ENCODE data around the gene SOD1. TPM values are rescaled to one million over a fixed set of nuclear protein-coding genes. Genes with fewer than 3 reads are reported as not detected.
"Not testable (repeated sequence)": the region's sequence is repeated elsewhere in the genome, so short reads cannot be mapped to it uniquely, and the experiment has no call there.

Gene SOD1
- 100 to 1,000 TPM; 316 to 328 TPM for total RNA-seq

DNA sequence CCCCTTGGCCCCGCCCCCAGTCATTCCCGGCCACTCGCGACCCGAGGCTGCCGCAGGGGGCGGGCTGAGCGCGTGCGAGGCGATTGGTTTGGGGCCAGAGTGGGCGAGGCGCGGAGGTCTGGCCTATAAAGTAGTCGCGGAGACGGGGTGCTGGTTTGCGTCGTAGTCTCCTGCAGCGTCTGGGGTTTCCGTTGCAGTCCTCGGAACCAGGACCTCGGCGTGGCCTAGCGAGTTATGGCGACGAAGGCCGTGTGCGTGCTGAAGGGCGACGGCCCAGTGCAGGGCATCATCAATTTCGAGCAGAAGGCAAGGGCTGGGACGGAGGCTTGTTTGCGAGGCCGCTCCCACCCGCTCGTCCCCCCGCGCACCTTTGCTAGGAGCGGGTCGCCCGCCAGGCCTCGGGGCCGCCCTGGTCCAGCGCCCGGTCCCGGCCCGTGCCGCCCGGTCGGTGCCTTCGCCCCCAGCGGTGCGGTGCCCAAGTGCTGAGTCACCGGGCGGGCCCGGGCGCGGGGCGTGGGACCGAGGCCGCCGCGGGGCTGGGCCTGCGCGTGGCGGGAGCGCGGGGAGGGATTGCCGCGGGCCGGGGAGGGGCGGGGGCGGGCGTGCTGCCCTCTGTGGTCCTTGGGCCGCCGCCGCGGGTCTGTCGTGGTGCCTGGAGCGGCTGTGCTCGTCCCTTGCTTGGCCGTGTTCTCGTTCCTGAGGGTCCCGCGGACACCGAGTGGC, at the start of gene SOD1:
Gene SOD1, plus strand, starts transcription at position 158 of the 723 bp plus-strand sequence. Its CDS starts 77 bp downstream, at position 235.
- H3K4me3 Mint-ChIP-seq: peak within 1 kb of the TSS; percentile 99
- H3K9me3 Mint-ChIP-seq: peaks cover 5% of the 10 kb centered on the region
- DNase-seq: peak; percentile 98
- peaks cover 47% of the 10 kb centered on the region for H3K36me3 Mint-ChIP-seq
- H3K4me1 Mint-ChIP-seq: peaks cover 60% of the 10 kb centered on the region
- H3K27ac Mint-ChIP-seq: peak within 1 kb of the TSS; percentile 99
- no peaks in the 10 kb centered on the region for H3K27me3 Mint-ChIP-seq

DNA sequence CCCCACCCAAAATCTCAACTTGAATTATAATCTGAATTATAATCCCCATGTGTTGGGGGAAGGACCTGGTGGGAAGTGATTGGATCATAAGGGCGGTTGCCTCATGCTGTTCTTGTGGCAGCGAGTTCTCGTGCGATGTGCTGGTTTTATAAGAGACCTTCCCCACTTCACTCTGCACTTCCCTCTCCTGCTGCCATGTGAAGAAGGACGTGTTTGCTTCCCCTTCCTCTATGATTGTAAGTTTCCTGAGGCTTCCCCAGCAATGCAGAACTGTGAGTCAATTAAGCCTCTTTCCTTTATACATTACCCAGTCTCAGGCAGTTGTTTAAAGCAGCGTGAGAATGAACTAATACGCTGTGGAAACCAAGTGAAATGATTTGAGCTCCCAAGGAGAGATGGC, 48.0 kb upstream of the SOD1 start:
- DNase-seq: no peak
- Mint-ChIP-seq H3K27me3 (peaks cover 11% of the 10 kb centered on the region), H3K36me3 (peaks cover 2% of the 10 kb centered on the region), H3K4me3 (no peak overlapping the region), H3K4me1 (peaks cover 2% of the 10 kb centered on the region), H3K27ac (no peak overlapping the region), H3K9me3 (peaks cover 8% of the 10 kb centered on the region)

DNA sequence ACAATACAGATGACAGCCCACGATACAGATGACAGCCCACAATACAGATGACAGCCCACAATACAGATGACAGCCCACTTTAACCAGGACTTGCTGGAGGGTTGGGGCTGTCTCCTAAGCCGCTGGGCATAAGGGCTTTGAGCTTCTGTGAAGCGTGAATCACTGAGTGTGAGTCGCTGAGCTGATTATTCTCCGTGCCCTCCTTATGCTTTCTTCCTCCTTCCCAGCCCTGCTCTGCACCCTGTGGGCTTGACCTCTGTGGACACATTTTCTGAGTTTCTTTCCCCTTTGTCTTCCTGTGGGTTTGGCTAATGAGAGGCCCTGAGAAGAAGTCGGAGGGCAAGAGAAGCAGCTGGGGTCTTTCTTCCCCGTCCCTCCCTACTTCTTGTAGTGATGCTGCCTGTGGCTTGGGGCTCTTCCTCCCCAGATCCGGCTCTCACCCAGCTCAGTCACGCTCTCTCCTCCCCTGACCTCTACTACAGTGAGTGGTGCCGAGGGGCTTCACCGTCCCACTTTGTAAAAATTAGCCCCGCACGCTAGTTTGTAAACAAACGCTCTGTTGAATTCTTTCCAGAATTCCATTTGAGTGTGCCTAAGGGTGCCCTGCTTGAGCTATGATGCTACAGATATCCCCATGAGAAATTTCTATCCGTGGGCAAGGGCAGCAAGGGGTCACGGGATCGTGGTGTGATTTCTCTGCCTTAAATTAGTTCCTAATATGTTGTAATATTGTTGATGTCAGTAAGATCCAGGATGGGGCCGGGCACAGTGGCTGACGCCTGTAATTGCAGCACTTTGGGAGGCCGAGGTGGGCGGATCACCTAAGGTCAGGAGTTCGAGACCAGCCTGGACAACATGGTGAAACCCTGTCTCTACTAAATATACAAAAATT, 46.4 kb upstream of the SOD1 start:
- Mint-ChIP-seq H3K9me3 (peaks cover 8% of the 10 kb centered on the region), H3K4me3 (no peak overlapping the region), H3K27me3 (peaks cover 6% of the 10 kb centered on the region), H3K27ac (no peak overlapping the region), H3K36me3 (peaks cover 2% of the 10 kb centered on the region), H3K4me1 (peaks cover 2% of the 10 kb centered on the region)
- no peak for DNase-seq

DNA sequence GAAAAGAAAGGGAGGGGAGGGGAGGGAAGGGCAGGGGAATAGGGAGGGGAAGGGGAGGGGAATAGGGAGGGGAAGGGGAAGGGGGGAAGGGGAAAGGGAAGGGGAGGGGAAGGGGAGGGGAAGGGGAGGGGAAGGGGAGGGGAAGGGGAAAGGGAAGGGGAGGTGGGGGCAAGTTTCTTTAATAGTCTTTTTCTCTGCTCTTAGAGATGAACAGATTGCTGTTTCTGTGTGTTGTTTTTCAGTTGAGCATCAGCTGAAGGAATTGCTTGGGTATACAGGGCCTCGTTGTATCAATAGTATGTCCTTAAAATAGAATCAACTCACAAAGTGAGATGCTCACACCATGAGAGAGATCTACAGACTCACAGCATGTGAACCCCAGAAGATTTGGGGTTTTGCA, 44.8 kb upstream of the SOD1 start:
- peaks cover 2% of the 10 kb centered on the region for H3K4me1 Mint-ChIP-seq
- no peak overlapping the region for H3K4me3 Mint-ChIP-seq
- peaks cover 6% of the 10 kb centered on the region for H3K27me3 Mint-ChIP-seq
- no peak overlapping the region for H3K27ac Mint-ChIP-seq
- DNase-seq: no peak
- peaks cover 2% of the 10 kb centered on the region for H3K36me3 Mint-ChIP-seq
- H3K9me3 Mint-ChIP-seq: peaks cover 8% of the 10 kb centered on the region

DNA sequence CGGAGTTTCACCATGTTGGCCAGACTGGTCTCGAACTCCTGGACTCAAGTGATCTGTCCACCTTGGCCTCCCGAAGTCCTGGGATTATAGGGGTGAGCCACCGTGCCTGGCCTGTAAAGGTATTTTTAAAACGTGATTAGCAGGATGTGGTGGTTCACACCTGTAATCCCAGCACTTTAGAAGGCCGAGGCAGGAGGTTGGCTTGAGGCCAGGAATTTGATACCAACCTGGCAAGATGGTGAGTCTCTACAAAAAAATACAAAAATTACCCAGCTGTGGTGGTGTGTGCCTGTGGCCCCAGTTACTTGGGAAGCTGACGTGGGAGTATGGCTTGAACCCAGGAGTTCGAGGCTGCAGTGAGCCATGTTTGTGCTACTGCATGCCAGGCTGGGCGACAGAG, 43.3 kb upstream of the SOD1 start:
- H3K4me3 Mint-ChIP-seq: no peak overlapping the region
- H3K27me3 Mint-ChIP-seq: peaks cover 3% of the 10 kb centered on the region
- H3K36me3 Mint-ChIP-seq: peaks cover 2% of the 10 kb centered on the region
- DNase-seq: no peak
- H3K4me1 Mint-ChIP-seq: peaks cover 2% of the 10 kb centered on the region
- peaks cover 3% of the 10 kb centered on the region for H3K9me3 Mint-ChIP-seq
- no peak overlapping the region for H3K27ac Mint-ChIP-seq

DNA sequence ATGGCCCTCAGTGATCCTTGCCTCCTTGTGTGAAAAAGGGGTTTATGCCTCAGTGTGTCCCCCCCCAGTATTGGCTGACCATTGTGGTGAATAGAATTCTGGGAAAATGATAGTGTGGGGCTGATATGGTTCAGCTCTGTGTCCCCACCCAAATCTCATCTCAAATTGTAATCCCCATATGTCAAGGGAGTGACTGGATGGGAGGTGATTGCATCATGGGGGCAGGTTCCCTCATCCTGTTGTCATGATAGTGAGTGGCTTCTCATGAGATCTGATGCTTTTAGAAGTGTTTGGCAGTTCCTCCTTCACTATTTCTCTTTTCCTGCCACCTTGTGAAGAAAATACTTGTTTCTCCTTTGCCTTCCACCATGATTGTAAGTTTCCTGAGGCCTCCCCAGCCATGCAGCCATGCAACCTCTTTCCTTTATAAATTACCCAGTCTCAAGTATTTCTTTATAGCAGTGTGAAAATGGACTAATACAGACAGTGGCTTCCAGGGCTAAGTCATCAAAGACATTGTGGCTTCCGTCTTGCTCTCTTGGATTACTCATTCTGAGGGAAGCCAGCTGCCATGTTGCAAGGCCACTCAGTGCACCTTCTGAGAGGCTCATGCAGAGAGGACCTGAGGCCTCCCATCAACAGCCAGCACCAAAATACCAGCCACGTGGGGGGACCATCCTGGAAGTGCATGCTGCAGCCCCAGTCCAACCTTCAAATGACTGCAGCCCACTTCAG, 40.6 kb upstream of the SOD1 start:
- no peaks in the 10 kb centered on the region for H3K9me3 Mint-ChIP-seq
- no peak overlapping the region for H3K4me3 Mint-ChIP-seq
- H3K36me3 Mint-ChIP-seq: no peaks in the 10 kb centered on the region
- peaks cover 6% of the 10 kb centered on the region for H3K4me1 Mint-ChIP-seq
- DNase-seq: no peak
- H3K27me3 Mint-ChIP-seq: no peaks in the 10 kb centered on the region
- H3K27ac Mint-ChIP-seq: no peak overlapping the region

DNA sequence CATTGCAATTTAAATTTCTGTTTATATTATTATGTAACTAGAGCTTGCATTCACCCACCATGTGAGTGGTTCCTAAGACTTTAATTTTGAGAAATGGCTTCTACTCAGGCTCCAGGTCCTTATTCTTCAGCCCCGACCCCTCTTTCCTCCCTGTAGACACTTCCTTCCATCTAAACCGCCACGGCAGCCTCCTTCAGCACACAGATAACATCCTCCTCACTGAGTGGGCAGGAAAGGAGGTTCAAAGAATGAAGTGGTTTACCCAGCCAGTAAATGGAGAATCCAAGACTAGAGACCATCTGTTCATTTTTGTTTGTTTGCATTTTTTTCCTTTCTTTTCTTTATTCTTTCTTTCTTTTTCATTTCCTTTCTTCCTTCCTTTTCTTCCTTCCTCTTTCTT, 37.1 kb upstream of the SOD1 start:
- Mint-ChIP-seq H3K4me1 (peaks cover 6% of the 10 kb centered on the region), H3K27me3 (no peaks in the 10 kb centered on the region), H3K36me3 (no peaks in the 10 kb centered on the region), H3K4me3 (no peak overlapping the region), H3K27ac (no peak overlapping the region), H3K9me3 (no peaks in the 10 kb centered on the region)
- no peak for DNase-seq

DNA sequence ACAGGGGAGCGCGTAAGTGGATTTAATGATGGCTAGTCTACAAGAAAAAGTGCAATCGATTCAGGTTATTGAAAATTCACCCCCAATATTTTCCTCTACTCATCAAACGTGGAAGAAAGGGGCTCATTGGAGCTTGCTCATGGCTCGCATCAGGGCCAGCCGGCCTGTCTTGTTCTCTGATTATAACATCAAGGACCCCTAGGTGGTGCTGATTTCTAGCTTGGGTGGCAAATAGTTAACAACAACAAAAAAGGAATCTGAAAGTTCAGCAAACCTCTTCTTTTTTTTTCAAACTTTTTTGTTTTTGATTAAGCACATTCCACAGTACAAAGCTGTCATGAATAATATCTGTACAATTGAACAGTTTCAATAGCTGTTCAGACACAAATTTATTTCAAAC, 35.8 kb upstream of the SOD1 start:
- no peak overlapping the region for H3K27ac Mint-ChIP-seq
- H3K4me1 Mint-ChIP-seq: peaks cover 6% of the 10 kb centered on the region
- H3K27me3 Mint-ChIP-seq: no peaks in the 10 kb centered on the region
- no peak for DNase-seq
- H3K4me3 Mint-ChIP-seq: no peak overlapping the region
- no peaks in the 10 kb centered on the region for H3K9me3 Mint-ChIP-seq
- H3K36me3 Mint-ChIP-seq: no peaks in the 10 kb centered on the region

DNA sequence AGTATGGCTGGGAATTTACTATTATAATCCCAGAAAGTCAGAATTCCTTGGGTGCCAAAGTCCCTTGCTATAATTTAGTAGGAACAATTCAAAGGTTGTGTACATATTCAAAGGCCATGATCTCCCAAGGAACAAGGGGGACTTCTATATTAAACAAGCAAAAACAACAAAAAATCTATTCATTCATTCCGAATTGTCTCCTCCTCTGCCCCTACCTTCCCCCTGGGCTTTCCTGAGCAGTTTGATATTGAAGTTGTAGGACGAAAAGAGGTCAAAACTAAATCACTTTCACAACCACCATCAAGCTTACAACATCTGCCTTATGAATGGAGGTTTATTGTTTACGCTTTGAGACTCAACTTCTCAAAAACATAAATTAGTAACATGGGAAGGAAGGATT, 35.3 kb upstream of the SOD1 start:
- DNase-seq: no peak
- Mint-ChIP-seq H3K4me1 (peaks cover 6% of the 10 kb centered on the region), H3K9me3 (no peaks in the 10 kb centered on the region), H3K27me3 (no peaks in the 10 kb centered on the region), H3K4me3 (no peak overlapping the region), H3K27ac (no peak overlapping the region), H3K36me3 (no peaks in the 10 kb centered on the region)

DNA sequence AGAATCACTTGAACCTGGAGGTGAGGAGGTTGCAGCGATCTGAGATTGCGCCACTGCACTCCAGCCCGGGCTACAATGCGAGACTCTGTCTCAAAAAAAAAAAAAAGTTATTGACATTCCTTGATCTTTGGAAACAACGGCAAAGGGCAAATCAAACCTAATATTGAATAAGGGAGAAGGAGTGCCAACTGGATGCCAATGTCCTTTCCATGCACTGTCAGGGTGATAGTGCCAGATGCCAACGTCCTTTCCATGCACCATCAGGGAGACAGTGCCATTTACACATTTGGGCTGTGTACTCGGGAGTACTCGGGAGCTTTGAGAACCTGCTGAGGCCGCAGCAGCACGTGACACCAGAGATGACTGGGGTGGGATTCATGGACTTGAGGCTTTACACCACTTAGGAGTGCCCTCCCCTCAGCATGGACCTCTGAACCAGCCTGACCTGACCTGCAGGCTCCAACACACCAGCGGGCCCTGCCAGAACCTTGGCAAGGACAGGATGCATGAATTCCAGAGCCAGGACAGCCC, 34.5 kb upstream of the SOD1 start:
- H3K4me3 Mint-ChIP-seq: no peak overlapping the region
- H3K9me3 Mint-ChIP-seq: no peaks in the 10 kb centered on the region
- no peaks in the 10 kb centered on the region for H3K27me3 Mint-ChIP-seq
- no peaks in the 10 kb centered on the region for H3K36me3 Mint-ChIP-seq
- no peak for DNase-seq
- H3K27ac Mint-ChIP-seq: no peak overlapping the region
- H3K4me1 Mint-ChIP-seq: peaks cover 6% of the 10 kb centered on the region

DNA sequence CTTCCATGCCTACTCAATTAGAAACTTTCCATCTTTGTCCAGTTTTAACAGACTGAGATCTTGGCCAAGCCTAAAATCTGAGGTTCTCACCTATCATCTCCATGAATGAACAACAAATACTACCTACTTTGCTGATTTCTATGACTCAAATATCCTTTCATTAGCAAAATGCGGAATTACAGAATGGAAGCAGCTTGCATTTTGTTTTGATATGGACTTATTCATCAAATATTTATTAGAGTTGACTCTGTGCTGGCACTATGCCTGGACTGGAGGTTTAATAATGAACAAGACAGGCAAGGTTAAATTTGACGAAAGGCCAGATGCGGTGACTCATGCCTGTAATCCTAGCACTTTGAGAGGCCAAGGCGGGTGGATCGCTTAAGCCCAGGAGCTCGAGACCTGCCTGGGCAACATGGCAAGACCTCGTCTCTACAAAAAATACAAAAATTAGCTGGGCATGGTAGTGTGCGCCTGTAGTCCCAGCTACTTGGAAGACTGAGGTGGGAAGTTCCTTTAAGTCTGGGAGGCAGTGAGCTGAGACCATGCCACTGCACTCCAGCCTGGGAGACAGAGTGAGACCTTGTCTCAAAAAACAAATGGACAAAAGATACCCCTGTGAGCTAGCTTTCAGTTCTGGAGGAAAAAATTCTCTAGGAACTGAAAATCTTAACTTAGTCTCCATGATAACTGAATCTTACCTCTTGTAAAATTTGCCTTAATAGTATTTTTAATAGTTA, 29.4 kb upstream of the SOD1 start:
- peaks cover 4% of the 10 kb centered on the region for H3K9me3 Mint-ChIP-seq
- H3K4me3 Mint-ChIP-seq: no peak overlapping the region
- H3K36me3 Mint-ChIP-seq: no peaks in the 10 kb centered on the region
- H3K27me3 Mint-ChIP-seq: no peaks in the 10 kb centered on the region
- no peak overlapping the region for H3K27ac Mint-ChIP-seq
- no peaks in the 10 kb centered on the region for H3K4me1 Mint-ChIP-seq
- no peak for DNase-seq

DNA sequence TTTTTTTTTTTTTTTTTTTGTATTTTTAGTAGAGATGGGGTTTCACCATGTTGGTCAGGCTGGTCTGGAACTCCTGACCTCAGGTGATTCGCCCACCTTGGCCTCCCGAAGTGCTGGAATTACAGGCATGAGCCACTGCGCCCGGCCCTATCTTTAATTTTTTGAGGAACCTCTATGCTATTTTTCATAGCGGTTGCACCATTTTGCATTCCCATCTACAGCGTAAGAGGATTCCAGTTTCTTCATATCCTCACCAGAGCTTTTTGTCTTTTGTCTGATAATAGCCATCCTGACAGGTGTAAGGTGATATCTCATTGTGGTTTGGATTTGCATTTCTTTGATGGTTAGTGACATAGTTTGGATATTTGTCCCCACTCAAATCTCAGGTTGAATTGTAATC, 27.6 kb upstream of the SOD1 start:
- not testable (repeated sequence) for H3K4me1 Mint-ChIP-seq

DNA sequence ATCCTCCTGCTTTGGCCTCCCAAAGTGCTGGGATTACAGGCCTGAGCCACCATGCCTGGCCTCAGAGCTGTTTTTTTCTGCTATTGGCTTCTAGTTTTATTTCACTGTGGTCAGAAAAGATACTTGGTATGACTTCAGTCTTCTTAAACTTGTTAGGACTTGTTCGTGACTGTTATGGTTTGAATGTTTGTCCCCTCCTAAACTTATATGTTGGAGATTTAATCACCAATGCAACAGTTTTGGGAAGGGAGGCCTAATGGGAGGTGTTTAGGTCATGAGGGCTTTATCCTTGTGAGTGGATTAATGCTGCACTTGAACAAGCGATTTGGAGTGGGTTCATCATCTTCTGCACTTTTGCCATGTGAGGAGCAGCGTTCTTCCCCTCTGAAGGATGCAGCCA, 24.5 kb upstream of the SOD1 start:
- H3K27ac Mint-ChIP-seq: no peak overlapping the region
- no peaks in the 10 kb centered on the region for H3K36me3 Mint-ChIP-seq
- no peaks in the 10 kb centered on the region for H3K27me3 Mint-ChIP-seq
- H3K4me3 Mint-ChIP-seq: no peak overlapping the region
- peaks cover 8% of the 10 kb centered on the region for H3K9me3 Mint-ChIP-seq
- no peak for DNase-seq
- H3K4me1 Mint-ChIP-seq: no peaks in the 10 kb centered on the region

More for the DNA sequence above, 27.6 kb upstream of the SOD1 start:
- H3K4me3 Mint-ChIP-seq, H3K36me3 Mint-ChIP-seq, H3K27me3 Mint-ChIP-seq, H3K9me3 Mint-ChIP-seq, DNase-seq, H3K27ac Mint-ChIP-seq: not testable (repeated sequence)

DNA sequence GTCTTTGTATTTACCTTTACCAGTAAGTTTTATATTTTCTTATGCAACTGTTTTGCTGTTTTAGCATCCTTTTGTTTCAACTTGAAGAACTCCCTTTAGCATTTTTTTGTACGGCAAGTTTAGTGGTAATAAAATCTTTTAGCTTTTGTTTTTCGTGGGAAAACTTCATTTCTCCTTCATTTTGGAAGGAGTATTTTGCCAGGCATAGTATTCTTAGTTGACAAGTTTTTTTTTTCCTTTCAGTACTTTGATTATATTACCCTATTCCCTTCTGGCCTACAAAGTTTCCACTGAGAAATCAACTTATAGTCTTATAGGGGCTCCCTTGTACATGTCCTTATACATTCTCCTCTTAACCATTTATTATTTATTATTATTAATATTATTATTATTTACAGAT, 22.6 kb upstream of the SOD1 start:
- DNase-seq: no peak
- no peak overlapping the region for H3K4me3 Mint-ChIP-seq
- H3K27me3 Mint-ChIP-seq: no peaks in the 10 kb centered on the region
- no peaks in the 10 kb centered on the region for H3K4me1 Mint-ChIP-seq
- no peaks in the 10 kb centered on the region for H3K36me3 Mint-ChIP-seq
- no peak overlapping the region for H3K27ac Mint-ChIP-seq
- peaks cover 8% of the 10 kb centered on the region for H3K9me3 Mint-ChIP-seq

Data from activated naive CD8-positive, alpha-beta T cell treated with anti-CD3 and anti-CD28 coated beads for 36 hours (primary cell).